22Rv1 (cell line): ENCODE measurements around the gene GREB1.

Source experiments
- ZFX ChIP-seq: fragments of 450-650 bp; IDR thresholded peaks from 2 replicates; pipeline ENCODE4 v1.6.1; 2017; ENCODE audit warnings: antibody characterized with exemption, borderline replicate concordance
- TF ChIP-seq, protein P1 (sequence below): fragments of 450-650 bp; IDR thresholded peaks from 2 replicates; pipeline ENCODE4 v1.5.1; 2017; ENCODE audit warnings: mild to moderate bottlenecking

- TF ChIP-seq, protein P1, sequence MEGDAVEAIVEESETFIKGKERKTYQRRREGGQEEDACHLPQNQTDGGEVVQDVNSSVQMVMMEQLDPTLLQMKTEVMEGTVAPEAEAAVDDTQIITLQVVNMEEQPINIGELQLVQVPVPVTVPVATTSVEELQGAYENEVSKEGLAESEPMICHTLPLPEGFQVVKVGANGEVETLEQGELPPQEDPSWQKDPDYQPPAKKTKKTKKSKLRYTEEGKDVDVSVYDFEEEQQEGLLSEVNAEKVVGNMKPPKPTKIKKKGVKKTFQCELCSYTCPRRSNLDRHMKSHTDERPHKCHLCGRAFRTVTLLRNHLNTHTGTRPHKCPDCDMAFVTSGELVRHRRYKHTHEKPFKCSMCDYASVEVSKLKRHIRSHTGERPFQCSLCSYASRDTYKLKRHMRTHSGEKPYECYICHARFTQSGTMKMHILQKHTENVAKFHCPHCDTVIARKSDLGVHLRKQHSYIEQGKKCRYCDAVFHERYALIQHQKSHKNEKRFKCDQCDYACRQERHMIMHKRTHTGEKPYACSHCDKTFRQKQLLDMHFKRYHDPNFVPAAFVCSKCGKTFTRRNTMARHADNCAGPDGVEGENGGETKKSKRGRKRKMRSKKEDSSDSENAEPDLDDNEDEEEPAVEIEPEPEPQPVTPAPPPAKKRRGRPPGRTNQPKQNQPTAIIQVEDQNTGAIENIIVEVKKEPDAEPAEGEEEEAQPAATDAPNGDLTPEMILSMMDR, result no peak
- TF ChIP-seq ZFX, result no peak
Measured at GRCh38 chr2:11639503-11639902, 105.7 kb downstream of the GREB1 start.
